ENCODE measurements around the gene RASA3.

GRCh38 chr13:114034481-114034891 is 97.9 kb downstream of the RASA3 start:
- TF ChIP-seq REST (IDR thresholded peaks at IDR 0.05; ENCODE audit: insufficient replicate concordance, low read depth) (no peak), CTCF (IDR thresholded peaks at IDR 0.05; ENCODE audit: insufficient read depth, low read length) (no peak), POLR2AphosphoS5 (IDR thresholded peaks at IDR 0.05; ENCODE audit: low read depth) (no peak), GABPA (IDR thresholded peaks at IDR 0.05; ENCODE audit: low read depth) (no peak)
